Activated naive CD4-positive, alpha-beta T cell (primary cell): ENCODE data around the gene SORBS2.
"Not testable (repeated sequence)": the region's sequence is repeated elsewhere in the genome, so short reads cannot be mapped to it uniquely, and the experiment has no call there.

Experiments
- DNase-seq, 4 experiments: peaks; one replicate each; lab custom pipeline; 2025; lab: John Stamatoyannopoulos, UW

Gene SORBS2

DNA sequence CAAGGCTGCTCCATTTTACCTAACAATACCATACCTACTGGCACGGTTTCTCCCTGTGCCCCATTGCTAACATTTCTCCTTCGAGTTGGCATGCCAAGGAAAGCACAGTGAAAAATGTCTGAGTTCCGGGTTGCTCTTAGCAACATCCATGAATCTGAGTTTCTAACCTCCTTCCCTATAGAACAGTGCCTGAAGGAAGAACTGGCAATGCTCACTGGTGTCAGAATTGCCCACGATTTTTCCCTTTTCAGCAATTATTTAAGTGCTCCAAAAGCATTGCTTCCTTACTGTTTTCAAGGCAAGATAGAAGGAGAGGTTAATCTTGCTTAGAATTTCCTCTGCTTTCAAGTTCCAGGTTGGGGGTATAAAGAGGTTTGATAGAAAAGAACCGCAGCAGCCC is 75.1 kb downstream of the SORBS2 start:
- DNase-seq: no peak

DNA sequence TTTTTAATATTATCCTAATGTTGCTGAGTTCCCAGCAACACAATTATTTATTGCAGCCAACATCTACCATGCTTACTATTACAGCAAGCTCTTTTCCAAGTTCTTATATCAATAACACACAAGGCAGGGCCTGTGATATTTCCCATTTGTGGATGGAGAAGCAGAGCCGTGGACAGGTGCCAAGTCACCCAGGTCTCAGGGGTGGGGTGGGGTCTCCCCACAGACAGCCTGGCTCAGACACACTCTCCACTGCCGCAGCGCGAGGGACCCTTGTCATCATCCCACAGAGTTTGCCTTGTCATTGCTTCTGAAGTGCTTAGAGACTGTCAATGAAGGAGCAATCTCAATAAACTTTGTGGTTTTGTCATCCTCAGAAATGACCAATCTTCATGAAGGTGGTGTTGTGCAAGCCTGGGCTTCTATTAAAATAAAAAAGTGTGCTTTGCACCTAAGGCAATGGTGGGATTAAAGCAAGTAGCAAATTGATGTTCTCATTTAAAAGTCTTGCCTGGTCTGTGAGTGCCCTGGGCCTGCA is 76.1 kb downstream of the SORBS2 start:
- DNase-seq: no peak

DNA sequence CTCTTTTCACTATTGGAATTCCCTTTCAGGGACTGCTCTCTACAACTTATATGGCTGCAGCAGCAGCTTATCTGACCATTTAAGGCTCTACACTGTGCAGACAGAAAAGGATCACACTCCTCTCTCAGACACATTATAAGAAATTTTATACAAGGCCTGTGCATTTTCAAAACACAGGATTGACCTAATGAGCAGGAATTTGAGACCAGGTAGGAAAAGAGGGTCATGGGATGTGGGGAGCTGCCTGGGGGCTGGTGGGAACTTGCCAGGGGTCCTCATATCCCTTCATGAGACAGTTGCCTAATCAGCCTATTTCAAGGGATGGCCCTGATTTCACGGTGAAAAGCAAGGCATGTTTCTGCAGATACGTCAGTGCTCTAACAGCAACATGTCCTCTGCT is 77.1 kb downstream of the SORBS2 start:
- DNase-seq: no peak

DNA sequence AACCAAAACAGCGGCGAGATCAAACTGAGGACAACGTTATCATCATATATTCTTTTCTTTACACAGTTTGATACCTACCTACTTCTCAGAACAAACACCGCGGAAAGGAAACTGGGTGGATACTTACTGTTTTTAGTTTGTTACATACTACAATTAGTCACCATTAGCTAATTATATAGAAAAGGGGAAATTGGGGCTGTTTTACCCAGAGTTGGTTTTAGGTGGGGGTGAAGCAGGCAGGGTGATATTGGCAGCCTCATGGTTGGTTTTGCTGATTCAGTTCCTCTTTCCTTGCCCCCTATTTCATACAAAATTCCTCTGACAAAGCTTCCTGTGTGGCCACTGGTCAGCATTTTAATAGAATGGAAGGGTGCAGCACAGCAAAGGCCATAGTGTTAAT is 77.8 kb downstream of the SORBS2 start:
- no peak for DNase-seq

DNA sequence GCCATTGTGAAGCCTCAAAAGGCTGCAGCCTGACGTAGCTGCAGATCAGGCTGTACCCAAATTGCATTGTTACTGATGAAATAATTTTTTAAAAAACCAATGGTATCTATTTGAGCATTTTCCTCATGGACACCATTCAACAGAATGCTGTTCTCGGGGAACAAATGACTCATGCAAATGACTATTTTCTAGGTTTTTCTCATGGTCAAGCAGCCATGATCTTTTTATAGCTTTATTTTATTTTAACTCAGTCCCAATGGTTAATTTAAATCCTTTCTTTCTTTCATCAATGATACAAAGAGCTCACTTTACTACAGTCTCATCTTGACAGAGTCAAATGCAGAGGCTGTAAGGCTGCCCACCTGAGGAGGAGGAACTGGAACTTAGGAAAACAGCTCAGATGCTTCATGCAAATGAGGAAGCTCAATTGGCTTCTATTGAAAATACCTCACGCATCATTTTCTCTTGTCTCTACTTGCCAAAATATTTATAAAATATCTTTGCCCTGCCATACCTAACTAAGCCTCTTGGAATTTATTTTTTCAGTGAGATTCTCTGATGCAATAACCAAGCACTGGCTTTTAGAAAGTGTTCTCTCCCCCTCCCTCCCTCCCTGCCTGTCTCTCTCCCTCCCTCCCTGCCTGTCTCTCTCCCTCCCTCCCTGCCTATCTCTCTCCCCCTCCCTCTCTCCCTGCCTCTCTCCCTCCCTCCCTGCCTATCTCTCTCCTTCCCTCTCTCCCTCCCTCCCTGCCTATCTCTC is 81.0 kb downstream of the SORBS2 start:
- DNase-seq: no peak

DNA sequence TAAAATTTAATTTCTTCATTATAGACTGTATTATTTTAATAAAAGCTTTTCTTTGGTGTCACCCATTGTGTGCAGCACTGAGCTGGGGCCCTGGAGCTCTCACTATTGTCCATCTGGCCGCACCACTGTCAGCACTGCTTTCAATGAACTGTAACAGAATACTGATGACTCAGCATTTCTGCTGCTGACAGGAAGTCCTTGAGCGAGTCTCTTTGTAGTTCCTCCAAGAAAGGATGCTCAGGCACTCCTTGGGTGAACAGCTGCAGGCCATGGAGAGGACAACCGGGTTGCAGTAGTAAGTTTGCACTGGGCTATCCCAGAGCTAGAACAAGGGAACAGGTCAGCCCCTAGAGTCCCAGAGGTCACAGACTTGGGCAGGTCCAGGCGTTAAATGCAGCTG is 81.6 kb downstream of the SORBS2 start:
- DNase-seq: no peak

DNA sequence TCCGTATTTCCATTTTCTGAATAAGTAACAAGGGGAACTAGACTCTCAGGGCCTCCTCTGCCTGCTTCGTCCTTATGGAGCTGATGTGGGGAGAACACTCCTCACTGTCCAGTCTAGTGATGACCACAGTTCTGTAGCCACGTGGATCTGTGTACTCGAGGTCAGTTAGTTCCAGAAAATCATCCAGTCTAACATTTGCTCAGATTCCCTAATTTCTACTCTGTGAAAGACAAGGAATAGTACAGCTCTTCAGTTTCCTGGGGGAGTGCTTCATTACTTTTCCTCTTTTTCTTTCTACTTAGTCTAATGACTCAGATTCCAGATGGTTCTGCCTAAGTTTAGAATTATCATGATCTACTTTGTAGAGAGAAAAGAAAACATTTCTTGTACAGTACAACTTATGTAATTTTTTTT is 82.6 kb downstream of the SORBS2 start:
- no peak for DNase-seq

DNA sequence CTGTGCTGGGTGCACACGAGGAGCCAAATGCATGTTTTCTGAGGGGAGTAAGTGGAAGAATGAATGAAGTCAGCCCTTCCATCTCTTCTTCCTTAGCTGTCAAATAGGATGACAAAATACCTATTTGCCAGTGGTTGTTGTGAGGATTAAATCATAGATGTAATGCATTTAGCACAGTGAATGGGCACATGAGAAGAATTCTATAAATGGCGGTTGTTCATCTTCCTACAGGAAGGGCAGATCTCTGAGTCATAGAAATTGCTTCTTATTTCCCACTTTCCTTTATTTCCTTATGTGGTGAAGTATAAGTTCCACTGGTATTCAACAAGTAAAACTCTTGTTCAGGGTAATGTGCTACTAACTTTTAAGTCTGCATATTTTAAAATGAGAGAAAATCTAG is 83.1 kb downstream of the SORBS2 start:
- DNase-seq: no peak

DNA sequence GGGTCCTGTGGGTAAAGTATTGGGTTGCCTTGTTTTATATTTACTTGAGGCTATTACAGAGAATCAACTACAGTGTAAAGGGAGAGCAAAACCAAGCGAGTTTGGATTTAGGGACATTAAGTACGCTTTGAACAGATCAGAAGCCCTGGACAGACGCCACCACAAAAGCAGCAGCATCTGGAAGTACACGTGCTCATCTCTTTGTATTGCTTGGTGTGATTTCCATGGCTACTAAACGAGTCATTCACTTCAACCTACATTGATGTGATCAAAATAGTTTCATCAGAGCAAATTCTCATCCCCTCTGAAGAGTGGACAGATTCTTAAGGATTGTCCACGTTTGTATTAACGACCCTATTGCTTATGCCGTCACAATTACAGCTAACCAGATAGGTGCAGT is 85.1 kb downstream of the SORBS2 start:
- DNase-seq: no peak

DNA sequence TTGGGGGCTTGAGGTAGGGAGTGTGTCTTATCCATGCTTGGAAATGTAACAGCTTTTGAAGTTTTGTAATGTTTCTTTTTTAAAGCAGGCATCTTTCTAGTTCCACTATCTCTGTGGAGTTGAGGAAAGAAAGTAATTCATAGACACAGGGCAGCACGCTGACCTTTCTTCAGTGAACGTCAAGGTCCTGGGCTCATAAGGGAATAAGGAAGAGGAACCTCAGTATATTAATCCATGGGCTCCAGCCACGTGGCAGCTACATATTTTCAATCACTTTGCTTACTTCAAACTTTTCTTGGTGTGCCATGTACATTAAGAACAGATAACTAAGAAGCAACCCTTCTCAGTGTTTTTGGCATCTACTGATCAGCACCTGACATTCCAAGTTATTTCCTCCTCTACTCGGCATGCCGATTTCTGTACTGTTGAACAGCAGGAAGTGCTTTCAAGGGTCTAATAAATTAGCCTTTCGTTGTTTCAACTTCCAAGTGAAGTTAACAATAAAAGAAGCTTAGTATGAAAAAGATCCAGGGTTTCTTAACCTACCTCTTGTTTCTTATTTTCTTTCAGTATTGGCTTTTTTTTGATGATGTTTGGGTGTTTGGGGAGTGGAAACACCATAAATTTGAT is 88.2 kb downstream of the SORBS2 start:
- no peak for DNase-seq

DNA sequence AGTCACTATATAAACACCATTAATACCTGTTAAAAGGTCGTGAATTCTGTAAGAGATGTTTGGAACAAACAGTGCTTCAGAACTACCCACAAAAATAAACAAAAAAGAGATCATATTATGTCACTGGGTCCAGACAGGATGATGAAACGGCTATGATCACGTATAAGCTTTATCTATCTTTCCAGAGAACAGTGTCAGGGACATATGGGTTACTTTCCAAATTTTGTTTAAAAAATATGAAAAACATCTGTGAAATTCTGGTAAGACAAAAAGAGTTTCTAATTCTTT is 90.0 kb downstream of the SORBS2 start:
- no peak for DNase-seq

DNA sequence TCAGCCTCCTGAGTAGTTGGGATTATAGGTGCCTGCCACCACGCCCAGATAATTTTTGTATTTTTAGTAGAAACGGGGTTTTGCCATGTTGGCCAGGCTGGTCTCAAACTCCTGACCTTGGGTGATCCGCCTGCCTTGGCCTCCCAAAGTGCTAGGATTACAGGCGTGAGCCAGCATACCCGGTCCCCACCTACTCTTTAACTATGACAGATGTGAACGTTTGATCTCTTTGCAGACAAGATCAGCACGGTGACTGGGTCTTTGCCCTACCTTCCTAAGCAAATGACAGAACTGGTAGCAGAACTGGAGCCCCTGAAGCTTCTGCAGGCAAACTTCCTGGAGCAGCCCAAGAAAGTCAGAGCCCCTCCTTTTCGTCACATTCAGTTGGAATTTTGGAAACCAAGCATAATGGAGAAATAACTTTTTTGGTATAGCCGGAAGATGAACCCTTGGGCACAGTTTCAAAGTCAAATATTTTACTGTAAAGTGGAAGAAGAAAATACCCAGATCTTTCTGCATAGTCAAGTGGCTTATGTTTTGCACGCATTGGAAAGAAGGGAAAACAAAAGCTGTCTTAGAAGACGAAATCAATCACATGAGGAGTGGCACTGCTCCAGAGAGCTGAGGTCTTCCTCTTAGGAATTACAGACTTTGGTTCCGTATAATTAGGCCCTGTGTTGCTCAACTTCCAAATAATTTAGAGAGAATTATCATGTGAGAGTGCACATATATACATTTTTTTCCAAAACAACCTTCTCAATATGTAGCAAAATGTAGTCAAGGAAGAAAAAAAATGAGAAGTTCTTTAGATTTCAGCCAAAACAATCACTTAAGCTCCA is 90.6 kb downstream of the SORBS2 start:
- no peak for DNase-seq

DNA sequence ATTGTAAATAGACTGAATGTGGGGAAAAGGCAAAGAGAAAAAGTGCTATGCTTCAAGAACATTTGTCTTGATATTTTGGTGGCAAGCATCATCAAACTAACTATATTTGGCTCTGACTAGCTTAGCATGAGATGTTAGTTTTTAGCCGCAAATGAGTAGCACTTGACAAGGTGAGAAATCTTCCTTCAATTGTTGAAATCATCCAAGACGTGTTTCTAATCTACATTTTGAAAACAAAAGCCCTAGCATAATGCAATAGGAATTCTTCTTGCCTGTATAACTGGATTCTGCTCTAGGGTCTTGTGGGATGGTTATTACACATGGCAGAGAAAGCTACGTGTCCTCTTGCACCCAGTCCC is 92.5 kb downstream of the SORBS2 start:
- no peak for DNase-seq

DNA sequence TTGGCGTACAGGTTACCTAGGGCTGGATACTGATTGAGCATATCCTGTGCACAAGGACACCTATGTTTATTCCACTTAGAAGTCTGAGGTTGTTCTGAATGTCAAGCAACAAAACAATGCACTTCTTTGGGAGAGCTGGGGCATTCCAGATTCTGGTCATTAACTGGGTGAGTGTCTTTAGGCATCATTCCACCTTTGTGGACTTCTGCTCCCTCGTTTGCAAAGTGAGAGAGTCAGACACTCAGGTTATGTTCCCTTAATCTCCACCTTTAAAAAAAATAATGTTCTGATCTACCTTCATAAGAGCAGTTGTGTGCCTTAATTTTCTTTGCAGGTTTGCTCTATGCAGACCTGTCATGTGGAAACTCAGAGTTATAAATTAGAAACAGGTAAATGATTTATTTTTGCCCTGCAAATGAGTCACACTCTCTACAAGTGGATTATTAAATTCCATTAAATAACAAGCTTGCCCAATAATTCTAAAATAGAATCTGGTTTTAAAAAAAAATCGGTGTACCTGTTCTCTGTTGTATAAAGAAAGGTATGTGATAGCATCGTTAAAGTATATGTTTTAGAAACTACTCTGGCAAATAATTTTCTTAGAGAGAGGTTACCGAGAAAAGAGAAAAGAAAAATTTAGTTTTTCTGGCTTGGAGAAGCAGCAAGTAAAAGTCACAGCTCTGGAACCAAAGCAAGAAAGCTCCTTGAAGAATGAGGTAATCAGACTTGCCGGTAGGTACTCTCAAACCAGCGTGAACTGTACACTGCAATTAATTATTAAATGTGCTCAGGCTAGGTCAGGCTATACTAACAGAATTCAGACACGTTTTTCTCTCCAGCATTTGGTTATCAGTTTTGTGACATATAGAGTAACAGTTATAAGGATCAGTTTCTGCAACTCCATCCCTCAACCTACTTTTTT is 93.2 kb downstream of the SORBS2 start:
- no peak for DNase-seq

DNA sequence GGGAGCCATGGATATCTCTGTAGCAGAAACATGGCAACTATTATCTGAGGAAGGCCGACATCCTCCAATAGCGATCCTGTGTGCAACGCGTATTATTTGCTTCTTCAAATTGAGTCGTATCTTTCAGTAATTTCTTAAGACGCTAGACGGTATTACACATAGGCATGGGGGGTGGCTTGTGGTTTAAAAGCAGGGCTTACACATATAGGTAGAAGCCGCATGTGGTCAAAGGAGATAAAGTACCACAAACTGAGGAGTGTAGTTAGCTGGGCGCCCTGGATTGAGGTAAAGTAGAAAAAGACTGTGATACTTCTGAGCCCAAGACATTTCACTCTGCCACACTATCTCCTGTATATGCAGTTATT is 94.6 kb downstream of the SORBS2 start:
- DNase-seq: no peak

DNA sequence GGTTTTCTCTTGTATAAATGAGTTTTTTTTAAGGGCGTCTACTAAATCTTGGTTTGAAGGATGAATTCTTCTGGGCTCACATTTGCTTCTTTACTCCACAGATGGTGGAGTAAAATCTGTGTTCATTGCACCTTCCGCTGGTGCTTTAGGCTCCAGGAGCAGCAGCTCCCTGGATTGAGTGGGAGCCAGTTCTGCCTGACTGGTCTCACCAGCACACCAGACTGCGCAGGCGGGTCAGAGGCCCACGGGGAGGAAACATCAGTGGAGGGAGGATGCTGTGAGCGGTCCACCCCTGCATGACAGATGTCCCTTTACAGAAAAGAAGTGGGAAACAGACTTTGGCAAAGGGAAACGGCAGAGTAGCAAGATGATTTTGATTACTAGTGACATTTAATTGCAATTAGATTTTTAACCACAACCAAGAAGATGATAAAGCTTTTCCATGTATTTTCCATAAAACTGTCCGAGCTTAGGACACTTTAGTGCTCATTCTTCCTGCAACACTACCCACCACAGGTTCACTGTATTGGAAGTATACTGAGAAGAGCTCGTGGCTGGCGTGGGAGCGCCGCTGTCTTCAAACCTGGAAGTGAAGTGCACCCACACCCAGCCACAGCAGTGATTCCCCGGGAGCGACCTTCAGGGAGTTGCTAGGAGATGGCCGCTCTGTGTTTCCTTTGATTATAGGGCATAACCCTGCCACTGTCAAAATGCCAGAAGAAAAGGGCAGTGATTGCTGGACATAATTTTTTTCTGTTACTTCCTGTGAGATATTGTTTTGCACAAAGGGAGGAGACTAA is 95.2 kb downstream of the SORBS2 start:
- no peak for DNase-seq

DNA sequence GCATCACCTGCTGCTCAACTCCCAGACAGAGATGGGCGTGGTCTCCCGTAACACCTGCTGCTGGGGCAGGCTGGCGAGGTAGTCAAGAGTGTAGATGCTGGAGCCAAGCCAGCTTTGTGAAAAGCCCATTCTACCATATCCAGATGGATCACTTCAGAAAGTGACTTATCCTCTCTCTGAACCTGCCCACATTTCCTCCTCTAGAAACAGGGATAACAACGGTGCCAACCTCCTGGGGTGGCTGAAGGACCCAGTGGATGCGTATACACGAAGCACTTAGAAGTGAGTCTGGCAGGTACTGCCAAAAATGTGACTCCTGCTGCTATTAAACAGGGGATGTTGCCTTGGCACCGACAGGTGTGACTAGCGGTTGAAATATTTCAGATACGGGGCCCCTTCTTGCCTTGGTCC is 95.8 kb downstream of the SORBS2 start:
- no peak for DNase-seq

DNA sequence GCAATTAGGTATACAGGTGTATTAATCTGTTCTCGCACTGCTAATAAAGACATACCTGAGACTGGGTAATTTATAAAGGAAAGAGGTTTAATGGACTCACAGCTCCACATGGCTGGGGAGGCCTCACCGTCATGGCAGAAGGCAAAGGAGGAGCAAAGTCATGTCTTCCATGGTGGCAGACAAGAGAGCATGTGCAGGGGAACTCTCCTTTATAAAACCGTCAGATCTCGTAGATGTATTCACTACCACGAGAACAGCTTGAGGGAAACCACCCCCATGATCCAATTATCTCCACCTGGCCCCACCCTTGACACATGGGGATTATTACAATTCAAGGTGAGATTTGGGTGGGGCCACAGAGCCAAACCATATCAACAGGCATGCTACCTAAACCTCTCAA is 97.5 kb downstream of the SORBS2 start:
- not testable (repeated sequence) for DNase-seq

DNA sequence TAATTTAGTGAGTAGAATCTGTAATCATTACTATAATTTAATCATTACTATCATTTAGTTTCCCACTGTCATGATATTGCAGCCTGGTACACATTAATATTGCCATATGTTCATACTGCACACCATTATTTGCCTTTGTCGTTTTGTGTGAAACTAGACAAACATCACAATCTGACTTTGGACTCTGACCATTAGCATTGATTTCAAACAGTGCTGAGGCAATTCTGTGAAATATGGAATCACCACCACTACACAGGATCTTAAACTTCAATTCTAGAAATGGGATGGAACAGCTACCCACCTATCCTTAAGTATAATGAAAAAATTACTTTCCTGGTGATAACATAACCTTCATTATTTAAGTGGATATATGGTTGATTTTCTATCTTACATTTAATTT is 98.3 kb downstream of the SORBS2 start:
- DNase-seq: no peak

DNA sequence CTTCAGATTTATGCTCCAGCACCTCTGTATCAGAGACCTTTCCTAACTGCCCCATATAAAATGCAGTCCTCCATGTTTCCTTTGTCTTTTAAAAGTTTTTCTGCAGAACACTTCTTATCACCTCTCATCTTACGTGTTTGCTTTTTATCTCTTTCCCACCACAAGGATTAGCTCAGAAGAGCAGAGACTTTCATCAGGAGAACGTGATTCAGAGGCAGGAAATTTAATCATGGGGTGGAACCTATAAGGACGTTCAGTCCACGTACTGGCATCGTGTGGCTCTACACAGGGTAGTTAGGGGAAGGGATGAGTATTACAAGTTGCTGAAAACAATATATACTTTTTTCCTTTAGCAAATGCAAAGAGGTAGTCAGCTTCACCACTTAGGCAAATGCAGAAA is 98.7 kb downstream of the SORBS2 start:
- DNase-seq: no peak

DNA sequence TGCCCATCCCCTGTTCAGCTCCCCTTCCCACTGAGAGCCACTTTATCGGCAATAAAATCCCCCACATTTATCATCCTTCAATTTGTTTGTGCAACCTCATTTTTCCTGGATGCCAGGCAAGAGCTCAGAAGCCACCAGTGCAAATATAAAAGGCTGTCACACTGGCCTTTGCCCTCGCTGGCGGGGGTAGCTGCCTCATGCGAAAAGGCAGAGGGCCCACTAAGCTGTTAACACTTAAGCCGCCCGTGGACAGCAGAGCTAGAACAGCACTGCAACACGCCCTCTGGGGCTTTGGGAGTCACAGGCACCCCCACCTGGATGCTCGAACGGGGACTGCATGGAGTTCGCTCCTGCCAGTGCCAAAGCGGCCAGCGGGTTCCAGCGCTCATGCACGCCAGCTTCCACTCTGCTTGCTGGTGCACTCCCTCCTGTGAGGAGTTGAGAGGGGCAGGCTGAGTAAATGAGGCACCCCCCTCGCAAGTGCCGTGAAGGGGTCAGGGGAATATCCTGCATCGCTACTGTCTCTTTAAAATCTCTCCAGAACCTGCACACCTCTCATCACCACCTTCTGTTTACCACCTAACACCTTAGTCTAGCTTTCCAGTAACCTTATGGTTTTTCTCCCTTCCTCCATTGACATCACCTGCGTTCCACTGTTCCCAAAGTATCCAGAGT is 99.5 kb downstream of the SORBS2 start:
- no peak for DNase-seq
